Calu3 (cell line): ENCODE measurements around the gene PIPOX. TPM values are rescaled to one million over a fixed set of nuclear protein-coding genes. Genes with fewer than 3 reads are reported as not detected.

Experiments used
- BruUV-seq: library from RNA; stranded (reverse); fragments of 400-500 nt; replicated peaks from 2 replicates; lab custom pipeline; 2021; lab: Mats Ljungman, UMichigan
- CTCF ChIA-PET: fragments of 300-600 bp; sonication (Branson Sonifier 250); formaldehyde crosslinking; loops from one replicate; lab custom pipeline; 2022; ENCODE audit warnings: antibody characterized with exemption; lab: Charles Lee
- DNase-seq: peaks from one replicate; pipeline ENCODE4 v3.0.0; 2022
- H3K27ac Mint-ChIP-seq: one replicate; pipeline ENCODE4 v1.8.0; 2022; ENCODE audit warnings: mixed read lengths; ENCODE audit not compliant: unreplicated experiment
- H3K27me3 Mint-ChIP-seq: one replicate; pipeline ENCODE4 v1.8.0; 2022; ENCODE audit warnings: mixed read lengths; ENCODE audit not compliant: unreplicated experiment
- H3K36me3 Mint-ChIP-seq: one replicate; pipeline ENCODE4 v1.8.0; 2022; ENCODE audit warnings: mild to moderate bottlenecking, moderate library complexity, mixed read lengths; ENCODE audit not compliant: insufficient read depth, unreplicated experiment
- H3K4me1 Mint-ChIP-seq: one replicate; pipeline ENCODE4 v1.8.0; 2022; ENCODE audit warnings: mild to moderate bottlenecking, low read depth, mixed read lengths; ENCODE audit not compliant: unreplicated experiment
- H3K4me3 Mint-ChIP-seq: one replicate; pipeline ENCODE4 v1.8.0; 2022; ENCODE audit warnings: mild to moderate bottlenecking, low read depth, moderate library complexity, mixed read lengths; ENCODE audit not compliant: unreplicated experiment
- H3K9me3 Mint-ChIP-seq: one replicate; pipeline ENCODE4 v1.8.0; 2022; ENCODE audit warnings: low read depth, mixed read lengths; ENCODE audit not compliant: unreplicated experiment
- intact Hi-C: fragments of 100-400 bp; cut with micrococcal nuclease; formaldehyde crosslinking; loops from one replicate; pipeline ENCODE4 v1.10.0; 2022; ENCODE audit not compliant: unreplicated experiment
- total RNA-seq: library from RNA; stranded (reverse); gene quantifications from 2 replicates; pipeline ENCODE4 v1.2.3, GENCODE V29; 2022
- TF ChIP-seq, protein P1 (sequence below): fragments of 200-600 bp; IDR thresholded peaks from one replicate; pipeline ENCODE4 v1.8.0; 2022; ENCODE audit warnings: antibody characterized with exemption; ENCODE audit not compliant: unreplicated experiment

PIPOX gene
- total RNA-seq, 1 experiment from 2014 or later = 3.7 TPM

GRCh38 chr17:29019475-29020181, 23.3 kb upstream of the PIPOX start:
- H3K4me1 Mint-ChIP-seq = no peaks in the 10 kb centered on the region
- peaks cover 100% of the 10 kb centered on the region for H3K27me3 Mint-ChIP-seq
- intact Hi-C loops = no loop called here
- CTCF ChIA-PET = interaction anchor here (1.2 kb wide), 2 partner anchors 10 to 54 kb away, joined by 4 read pairs; no protein-coding TSS in a partner anchor
- no TSS peak for BruUV-seq
- no peak overlapping the region for H3K4me3 Mint-ChIP-seq
- H3K27ac Mint-ChIP-seq = no peak overlapping the region
- peak; percentile 3 for DNase-seq
- no peaks in the 10 kb centered on the region for H3K36me3 Mint-ChIP-seq
- TF ChIP-seq, protein P1, sequence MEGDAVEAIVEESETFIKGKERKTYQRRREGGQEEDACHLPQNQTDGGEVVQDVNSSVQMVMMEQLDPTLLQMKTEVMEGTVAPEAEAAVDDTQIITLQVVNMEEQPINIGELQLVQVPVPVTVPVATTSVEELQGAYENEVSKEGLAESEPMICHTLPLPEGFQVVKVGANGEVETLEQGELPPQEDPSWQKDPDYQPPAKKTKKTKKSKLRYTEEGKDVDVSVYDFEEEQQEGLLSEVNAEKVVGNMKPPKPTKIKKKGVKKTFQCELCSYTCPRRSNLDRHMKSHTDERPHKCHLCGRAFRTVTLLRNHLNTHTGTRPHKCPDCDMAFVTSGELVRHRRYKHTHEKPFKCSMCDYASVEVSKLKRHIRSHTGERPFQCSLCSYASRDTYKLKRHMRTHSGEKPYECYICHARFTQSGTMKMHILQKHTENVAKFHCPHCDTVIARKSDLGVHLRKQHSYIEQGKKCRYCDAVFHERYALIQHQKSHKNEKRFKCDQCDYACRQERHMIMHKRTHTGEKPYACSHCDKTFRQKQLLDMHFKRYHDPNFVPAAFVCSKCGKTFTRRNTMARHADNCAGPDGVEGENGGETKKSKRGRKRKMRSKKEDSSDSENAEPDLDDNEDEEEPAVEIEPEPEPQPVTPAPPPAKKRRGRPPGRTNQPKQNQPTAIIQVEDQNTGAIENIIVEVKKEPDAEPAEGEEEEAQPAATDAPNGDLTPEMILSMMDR = no peak
- H3K9me3 Mint-ChIP-seq = no peaks in the 10 kb centered on the region

DNA sequence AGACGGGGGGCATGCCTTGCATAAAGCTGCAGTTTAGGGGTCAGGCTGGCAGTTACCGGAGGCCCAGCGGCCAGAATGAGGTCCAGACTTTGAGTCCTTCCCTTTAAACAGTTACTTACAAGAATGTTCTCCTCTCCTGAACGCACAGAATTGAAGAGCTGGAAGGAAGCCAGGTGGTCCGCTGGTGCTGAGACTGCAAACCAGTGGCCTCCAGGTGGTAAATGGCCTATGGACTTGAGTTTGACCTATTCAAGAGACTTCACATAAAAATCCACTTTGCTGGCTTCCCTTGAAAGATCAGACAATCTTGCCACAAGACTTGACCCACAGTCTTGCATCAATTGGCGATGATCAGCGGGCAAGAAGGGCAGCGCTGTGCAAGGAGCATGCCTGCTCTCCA, 22.4 kb upstream of the PIPOX start:
- no peaks in the 10 kb centered on the region for H3K36me3 Mint-ChIP-seq
- no peaks in the 10 kb centered on the region for H3K9me3 Mint-ChIP-seq
- TF ChIP-seq, protein P1 = no peak
- H3K27ac Mint-ChIP-seq = no peak overlapping the region
- no peak overlapping the region for H3K4me3 Mint-ChIP-seq
- intact Hi-C loops = no loop called here
- CTCF ChIA-PET = no interaction called here
- BruUV-seq = no TSS peak
- no peak for DNase-seq
- no peaks in the 10 kb centered on the region for H3K4me1 Mint-ChIP-seq
- H3K27me3 Mint-ChIP-seq = peaks cover 100% of the 10 kb centered on the region

DNA sequence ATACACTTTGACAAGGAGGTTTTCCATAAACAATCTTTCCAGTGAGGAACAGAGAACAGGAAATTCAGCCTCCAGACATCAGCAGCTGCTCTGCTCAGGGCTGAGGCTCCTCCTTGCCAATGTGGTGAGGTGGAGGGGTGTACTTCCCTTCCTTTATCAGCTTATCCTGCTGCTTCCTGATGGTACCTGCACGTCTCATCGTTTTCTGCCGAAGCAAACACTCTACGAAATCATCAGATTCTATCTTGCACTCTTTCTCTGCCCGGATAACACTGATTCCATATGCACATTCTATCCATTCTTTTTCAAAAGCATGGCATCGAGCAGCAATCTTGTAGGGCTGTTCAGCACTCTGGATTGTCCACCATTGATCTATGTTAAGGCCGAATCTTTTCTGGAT, 21.7 kb upstream of the PIPOX start:
- no peak overlapping the region for H3K27ac Mint-ChIP-seq

DNA sequence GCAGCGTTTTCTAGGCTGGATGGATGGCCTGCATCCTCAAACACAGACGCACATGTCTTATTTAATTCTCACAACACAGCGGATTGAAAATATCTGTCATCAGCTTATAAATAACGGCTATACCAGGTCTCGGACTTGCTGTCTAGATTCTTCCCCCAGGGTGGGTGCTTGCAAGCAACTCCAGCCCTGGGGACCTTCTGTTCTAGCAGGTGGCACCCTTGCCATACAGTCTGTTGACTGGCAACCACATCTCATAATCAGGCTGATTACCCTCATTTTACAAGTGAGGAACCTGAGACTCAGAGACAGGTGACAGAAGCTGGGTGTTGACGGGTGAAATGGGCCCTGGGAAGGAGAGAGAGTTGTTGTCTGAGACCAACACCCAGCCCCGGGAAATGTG, 20.9 kb upstream of the PIPOX start:
- intact Hi-C loops = no loop called here
- Mint-ChIP-seq H3K27ac (no peak overlapping the region), H3K27me3 (peaks cover 88% of the 10 kb centered on the region), H3K36me3 (no peaks in the 10 kb centered on the region), H3K9me3 (no peaks in the 10 kb centered on the region), H3K4me3 (no peak overlapping the region), H3K4me1 (no peaks in the 10 kb centered on the region)
- no peak for DNase-seq
- TF ChIP-seq, protein P1 = no peak
- BruUV-seq = no TSS peak
- CTCF ChIA-PET = no interaction called here

More for the DNA sequence above, 21.7 kb upstream of the PIPOX start:
- TF ChIP-seq, protein P1 = no peak
- BruUV-seq = no TSS peak
- H3K36me3 Mint-ChIP-seq = no peaks in the 10 kb centered on the region
- H3K27me3 Mint-ChIP-seq = peaks cover 96% of the 10 kb centered on the region
- no peaks in the 10 kb centered on the region for H3K4me1 Mint-ChIP-seq
- DNase-seq = no peak
- H3K9me3 Mint-ChIP-seq = no peaks in the 10 kb centered on the region
- intact Hi-C loops = no loop called here
- no peak overlapping the region for H3K4me3 Mint-ChIP-seq
- CTCF ChIA-PET = no interaction called here
